ENCODE measurements around the gene GPR137B.

DNA sequence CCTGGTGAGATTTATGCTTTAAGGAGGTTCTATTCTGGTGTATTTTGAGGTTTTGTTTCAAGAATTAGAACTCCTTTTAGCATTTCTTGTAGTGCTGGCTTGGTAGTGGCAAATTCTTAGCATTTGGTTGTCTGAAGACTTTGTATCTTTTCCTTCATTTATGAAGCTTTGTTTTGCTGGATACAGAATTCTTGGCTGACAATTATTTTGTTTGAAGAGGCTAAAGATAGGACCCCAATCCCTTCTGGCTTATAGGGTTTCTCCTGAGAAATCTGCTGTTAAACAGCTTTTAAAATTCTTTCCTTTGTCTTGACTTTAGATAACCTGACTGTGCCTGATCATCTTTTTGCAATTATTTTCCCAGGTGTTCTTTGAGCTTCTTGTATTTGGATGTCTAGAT, 58.6 kb downstream of the GPR137B start:
- TF ChIP-seq, protein P1, sequence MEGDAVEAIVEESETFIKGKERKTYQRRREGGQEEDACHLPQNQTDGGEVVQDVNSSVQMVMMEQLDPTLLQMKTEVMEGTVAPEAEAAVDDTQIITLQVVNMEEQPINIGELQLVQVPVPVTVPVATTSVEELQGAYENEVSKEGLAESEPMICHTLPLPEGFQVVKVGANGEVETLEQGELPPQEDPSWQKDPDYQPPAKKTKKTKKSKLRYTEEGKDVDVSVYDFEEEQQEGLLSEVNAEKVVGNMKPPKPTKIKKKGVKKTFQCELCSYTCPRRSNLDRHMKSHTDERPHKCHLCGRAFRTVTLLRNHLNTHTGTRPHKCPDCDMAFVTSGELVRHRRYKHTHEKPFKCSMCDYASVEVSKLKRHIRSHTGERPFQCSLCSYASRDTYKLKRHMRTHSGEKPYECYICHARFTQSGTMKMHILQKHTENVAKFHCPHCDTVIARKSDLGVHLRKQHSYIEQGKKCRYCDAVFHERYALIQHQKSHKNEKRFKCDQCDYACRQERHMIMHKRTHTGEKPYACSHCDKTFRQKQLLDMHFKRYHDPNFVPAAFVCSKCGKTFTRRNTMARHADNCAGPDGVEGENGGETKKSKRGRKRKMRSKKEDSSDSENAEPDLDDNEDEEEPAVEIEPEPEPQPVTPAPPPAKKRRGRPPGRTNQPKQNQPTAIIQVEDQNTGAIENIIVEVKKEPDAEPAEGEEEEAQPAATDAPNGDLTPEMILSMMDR (conservative IDR thresholded peaks at IDR 0.05; ENCODE audit: low read depth in 2 of 2) = no peak
- TF ChIP-seq EZH2phosphoT487 (IDR thresholded peaks at IDR 0.05; ENCODE audit: unreplicated experiment) (no peak), EZH2 (IDR thresholded peaks at IDR 0.05; ENCODE audit: low read depth, unreplicated experiment) (no peak), POLR2AphosphoS5 (IDR thresholded peaks at IDR 0.05; ENCODE audit: low read depth) (no peak), CREB1 (CRISPR knock-in tag; IDR thresholded peaks at IDR 0.05; ENCODE audit: low read depth) (no peak), ZNF331 (CRISPR knock-in tag; IDR thresholded peaks at IDR 0.05; ENCODE audit: low read depth) (no peak), ZNF114 (CRISPR knock-in tag; IDR thresholded peaks at IDR 0.05) (no peak), JUNB (IDR thresholded peaks at IDR 0.05; ENCODE audit: unreplicated experiment) (no peak)
- TF ChIP-seq, protein P2, sequence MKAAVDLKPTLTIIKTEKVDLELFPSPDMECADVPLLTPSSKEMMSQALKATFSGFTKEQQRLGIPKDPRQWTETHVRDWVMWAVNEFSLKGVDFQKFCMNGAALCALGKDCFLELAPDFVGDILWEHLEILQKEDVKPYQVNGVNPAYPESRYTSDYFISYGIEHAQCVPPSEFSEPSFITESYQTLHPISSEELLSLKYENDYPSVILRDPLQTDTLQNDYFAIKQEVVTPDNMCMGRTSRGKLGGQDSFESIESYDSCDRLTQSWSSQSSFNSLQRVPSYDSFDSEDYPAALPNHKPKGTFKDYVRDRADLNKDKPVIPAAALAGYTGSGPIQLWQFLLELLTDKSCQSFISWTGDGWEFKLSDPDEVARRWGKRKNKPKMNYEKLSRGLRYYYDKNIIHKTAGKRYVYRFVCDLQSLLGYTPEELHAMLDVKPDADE (IDR thresholded peaks at IDR 0.05) = no peak
- TF ChIP-seq, protein P3, sequence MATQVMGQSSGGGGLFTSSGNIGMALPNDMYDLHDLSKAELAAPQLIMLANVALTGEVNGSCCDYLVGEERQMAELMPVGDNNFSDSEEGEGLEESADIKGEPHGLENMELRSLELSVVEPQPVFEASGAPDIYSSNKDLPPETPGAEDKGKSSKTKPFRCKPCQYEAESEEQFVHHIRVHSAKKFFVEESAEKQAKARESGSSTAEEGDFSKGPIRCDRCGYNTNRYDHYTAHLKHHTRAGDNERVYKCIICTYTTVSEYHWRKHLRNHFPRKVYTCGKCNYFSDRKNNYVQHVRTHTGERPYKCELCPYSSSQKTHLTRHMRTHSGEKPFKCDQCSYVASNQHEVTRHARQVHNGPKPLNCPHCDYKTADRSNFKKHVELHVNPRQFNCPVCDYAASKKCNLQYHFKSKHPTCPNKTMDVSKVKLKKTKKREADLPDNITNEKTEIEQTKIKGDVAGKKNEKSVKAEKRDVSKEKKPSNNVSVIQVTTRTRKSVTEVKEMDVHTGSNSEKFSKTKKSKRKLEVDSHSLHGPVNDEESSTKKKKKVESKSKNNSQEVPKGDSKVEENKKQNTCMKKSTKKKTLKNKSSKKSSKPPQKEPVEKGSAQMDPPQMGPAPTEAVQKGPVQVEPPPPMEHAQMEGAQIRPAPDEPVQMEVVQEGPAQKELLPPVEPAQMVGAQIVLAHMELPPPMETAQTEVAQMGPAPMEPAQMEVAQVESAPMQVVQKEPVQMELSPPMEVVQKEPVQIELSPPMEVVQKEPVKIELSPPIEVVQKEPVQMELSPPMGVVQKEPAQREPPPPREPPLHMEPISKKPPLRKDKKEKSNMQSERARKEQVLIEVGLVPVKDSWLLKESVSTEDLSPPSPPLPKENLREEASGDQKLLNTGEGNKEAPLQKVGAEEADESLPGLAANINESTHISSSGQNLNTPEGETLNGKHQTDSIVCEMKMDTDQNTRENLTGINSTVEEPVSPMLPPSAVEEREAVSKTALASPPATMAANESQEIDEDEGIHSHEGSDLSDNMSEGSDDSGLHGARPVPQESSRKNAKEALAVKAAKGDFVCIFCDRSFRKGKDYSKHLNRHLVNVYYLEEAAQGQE (IDR thresholded peaks at IDR 0.05; ENCODE audit: unreplicated experiment) = no peak
